Ascending aorta (tissue), 2 donors: ENCODE data around the gene HSPA12A. TPM values are rescaled to one million over a fixed set of nuclear protein-coding genes. Genes with fewer than 3 reads are reported as not detected.

ENCODE experiments used
- DNase-seq, 2 donors: peaks; one replicate each; pipeline ENCODE4 v3.0.0-alpha.2; 2019; ENCODE audit warnings: low spot score in 2 of 2
- H3K27ac ChIP-seq, 2 donors: fragments of 200-600 bp; sonication (generic); one replicate each; pipeline ENCODE4 v1.5.1; 2016 to 2017; ENCODE audit warnings: mild to moderate bottlenecking in 1 of 2
- H3K27me3 ChIP-seq: fragments of 200-600 bp; sonication (generic); one replicate; pipeline ENCODE4 v1.5.1; 2017
- H3K36me3 ChIP-seq, 2 donors: fragments of 200-600 bp; sonication (generic); one replicate each; pipeline ENCODE4 v1.5.1; 2016
- H3K4me1 ChIP-seq, 2 donors: fragments of 200-600 bp; sonication (generic); one replicate each; pipeline ENCODE4 v1.5.1; 2016 to 2017; ENCODE audit warnings: mild to moderate bottlenecking in 1 of 2
- H3K4me3 ChIP-seq, 2 donors: fragments of 200-600 bp; sonication (generic); one replicate each; pipeline ENCODE4 v1.5.1; 2016 to 2017; ENCODE audit warnings: mild to moderate bottlenecking in 1 of 2
- H3K9me3 ChIP-seq, 2 donors: fragments of 200-600 bp; sonication (generic); one replicate each; pipeline ENCODE4 v1.5.1; 2016
- CTCF ChIP-seq, 3 experiments: fragments of 200-600 bp in 2 of 3; fragments of 450-650 bp in 1 of 3; sonication (generic) in 2 of 3; IDR thresholded peaks; one replicate each; pipeline ENCODE4 v1.5.1; 2016 to 2019; ENCODE audit warnings: antibody characterized with exemption in 3 of 3, mild to moderate bottlenecking in 1 of 3, moderate library complexity in 1 of 3
- intact Hi-C: fragments of 100-400 bp; cut with DNase I; formaldehyde crosslinking; loops from one replicate; pipeline ENCODE4 v1.15.1; 2023
- total RNA-seq: library from RNA; depleted of rRNA; stranded (reverse); fragments of >200 nt; gene quantifications from one replicate; pipeline ENCODE4 v1.1.0, GENCODE V29; 2016

The HSPA12A gene
- total RNA-seq, 1 donor from 2014 or later, result 5.5 TPM

- Histone ChIP-seq H3K4me1 (no peaks in the 10 kb centered on the region), H3K4me3 (no peak overlapping the region), H3K9me3 (no peaks in the 10 kb centered on the region), H3K27ac (no peak overlapping the region), H3K27me3 (no peaks in the 10 kb centered on the region), H3K36me3 (no peaks in the 10 kb centered on the region)
- DNase-seq, result no peak
- intact Hi-C loops, result loop anchor here (5.0 kb wide), 1 partner anchor 83 kb away; no protein-coding TSS in a partner anchor
- TF ChIP-seq CTCF (IDR thresholded peaks at IDR 0.05), result no peak
Measured at GRCh38 chr10:116764979-116765378, 22.6 kb upstream of the HSPA12A start.

GRCh38 chr10:116763440-116763839 is 21.1 kb upstream of the HSPA12A start:
- Histone ChIP-seq H3K36me3 (no peaks in the 10 kb centered on the region), H3K9me3 (no peaks in the 10 kb centered on the region), H3K4me1 (no peaks in the 10 kb centered on the region), H3K27ac (no peak overlapping the region), H3K4me3 (no peak overlapping the region), H3K27me3 (no peaks in the 10 kb centered on the region)
- no peak for DNase-seq
- TF ChIP-seq CTCF (IDR thresholded peaks at IDR 0.05), result no peak
- intact Hi-C loops, result no loop called here

- Histone ChIP-seq H3K27ac (no peak overlapping the region), H3K27me3 (no peaks in the 10 kb centered on the region), H3K36me3 (no peaks in the 10 kb centered on the region), H3K4me1 (no peaks in the 10 kb centered on the region), H3K9me3 (no peaks in the 10 kb centered on the region), H3K4me3 (no peak overlapping the region)
- DNase-seq, result no peak
- TF ChIP-seq CTCF (IDR thresholded peaks at IDR 0.05), result no peak
- intact Hi-C loops, result no loop called here
Measured at GRCh38 chr10:116761883-116762282, 19.5 kb upstream of the HSPA12A start.

- DNase-seq, result no peak
- no peak overlapping the region for H3K4me3 ChIP-seq
Measured at GRCh38 chr10:116760919-116761318, 18.6 kb upstream of the HSPA12A start.

GRCh38 chr10:116757246-116757645 is 14.9 kb upstream of the HSPA12A start:
- H3K4me1 ChIP-seq, result peaks cover 0 to 12% of the 10 kb centered on the region in 2 donors
- H3K27ac ChIP-seq, result peak overlapping the region; percentile 26 to 66
- H3K27me3 ChIP-seq, result no peaks in the 10 kb centered on the region
- no peak for TF ChIP-seq CTCF (IDR thresholded peaks at IDR 0.05)
- no peak overlapping the region for H3K4me3 ChIP-seq
- no peak for DNase-seq
- no peaks in the 10 kb centered on the region for H3K9me3 ChIP-seq
- H3K36me3 ChIP-seq, result no peaks in the 10 kb centered on the region
- intact Hi-C loops, result no loop called here

More at GRCh38 chr10:116760919-116761318, 18.6 kb upstream of the HSPA12A start:
- no peak overlapping the region for H3K27ac ChIP-seq
- TF ChIP-seq CTCF (IDR thresholded peaks at IDR 0.05), result no peak
- H3K9me3 ChIP-seq, result no peaks in the 10 kb centered on the region
- H3K36me3 ChIP-seq, result no peaks in the 10 kb centered on the region
- peaks cover 0 to under 1% of the 10 kb centered on the region in 2 donors for H3K4me1 ChIP-seq
- no peaks in the 10 kb centered on the region for H3K27me3 ChIP-seq
- intact Hi-C loops, result no loop called here

GRCh38 chr10:116756277-116756676 is 13.9 kb upstream of the HSPA12A start:
- Histone ChIP-seq H3K27ac (peak overlapping the region; percentile 66 to 79), H3K4me3 (no peak overlapping the region), H3K9me3 (no peaks in the 10 kb centered on the region), H3K36me3 (no peaks in the 10 kb centered on the region), H3K27me3 (no peaks in the 10 kb centered on the region), H3K4me1 (peaks cover 0 to 12% of the 10 kb centered on the region in 2 donors)
- intact Hi-C loops, result no loop called here
- TF ChIP-seq CTCF (IDR thresholded peaks at IDR 0.05), result no peak
- DNase-seq, result peak in 1 of 2 donors; percentile 78
